Measurements from ENCODE around the gene PRRT1B.

DNA sequence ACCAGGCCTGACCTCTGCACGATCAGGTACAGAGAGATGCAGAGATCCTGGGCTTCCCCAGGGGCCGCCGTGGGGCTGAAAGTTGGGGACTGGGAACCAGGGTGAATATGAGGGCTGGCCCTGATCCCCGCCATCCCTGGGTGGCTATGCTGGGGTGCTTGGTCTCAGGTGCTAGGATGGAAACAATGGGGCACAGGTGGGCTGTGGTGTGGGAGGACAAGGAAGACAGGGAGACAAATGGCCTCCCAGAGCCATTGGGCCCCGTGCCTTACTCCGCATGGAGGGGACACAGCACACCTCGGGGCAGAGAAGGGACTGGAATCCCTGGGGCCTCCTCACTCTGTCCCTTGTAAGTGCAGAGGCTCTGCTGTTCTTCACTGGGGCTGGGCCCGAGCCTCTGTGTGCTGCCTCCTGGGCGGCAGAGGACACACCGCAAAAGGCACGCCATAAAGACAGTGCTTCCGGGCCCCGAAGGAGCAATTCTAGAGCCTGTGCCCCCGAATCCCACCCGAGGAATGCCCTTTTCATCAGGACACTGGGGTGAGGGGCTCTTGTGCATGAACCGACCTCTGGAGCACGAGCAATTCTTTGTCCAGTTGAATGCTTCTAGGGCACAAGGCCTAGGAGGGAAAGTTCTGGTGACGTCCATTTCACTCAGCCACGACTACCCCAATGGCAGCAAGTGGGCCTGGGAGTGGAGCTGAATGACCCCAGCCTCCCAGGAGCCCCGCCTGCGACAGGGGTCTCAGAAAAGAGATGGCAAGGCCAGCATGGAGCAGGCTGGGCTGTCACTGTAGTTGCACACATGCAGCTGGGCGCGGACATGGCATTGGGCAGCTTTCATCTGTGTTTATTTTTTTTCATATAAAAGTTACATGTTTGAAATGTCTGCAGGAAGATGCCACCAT is 30.9 kb downstream of the PRRT1B start:
- TF ChIP-seq CTCF (conservative IDR thresholded peaks at IDR 0.05; ENCODE audit: low read depth, low read length), result no peak
- no peak for TF ChIP-seq EZH2 (IDR thresholded peaks at IDR 0.05; ENCODE audit: borderline replicate concordance, low read depth, low read length, poor library complexity, severe bottlenecking)
